ENCODE data around the gene MTR.
A peak's percentile ranks its signal among the peaks of the same experiment; 100 is the strongest.

MTR gene

GRCh38 chr1:236795757-236796667 is 920 bp downstream of the MTR start:
- DNase-seq (ENCODE audit: extremely low read depth, insufficient read length): no peak

GRCh38 chr1:236799001-236799400 is 3.9 kb downstream of the MTR start:
- Histone ChIP-seq H3K4me3 (replicated peaks; ENCODE audit: low read depth, low read length) (no peak overlapping the region), H3K36me3 (ENCODE audit: control insufficient read depth, insufficient read depth, low read length) (no peaks in the 10 kb centered on the region), H3K27me3 (replicated peaks; ENCODE audit: control insufficient read depth, insufficient read depth, low read length) (no peaks in the 10 kb centered on the region)
- DNase-seq (ENCODE audit: extremely low read depth, insufficient read length): no peak
- TF ChIP-seq CTCF (IDR thresholded peaks at IDR 0.05; ENCODE audit: insufficient read depth, low read length, poor library complexity, severe bottlenecking): no peak

More at GRCh38 chr1:236795757-236796667, 920 bp downstream of the MTR start:
- Histone ChIP-seq H3K27me3 (replicated peaks; ENCODE audit: control insufficient read depth, insufficient read depth, low read length) (no peaks in the 10 kb centered on the region), H3K36me3 (ENCODE audit: control insufficient read depth, insufficient read depth, low read length) (no peaks in the 10 kb centered on the region), H3K4me3 (replicated peaks; ENCODE audit: low read depth, low read length) (peak overlapping the region; percentile 89)
- no peak for TF ChIP-seq CTCF (IDR thresholded peaks at IDR 0.05; ENCODE audit: insufficient read depth, low read length, poor library complexity, severe bottlenecking)

- Histone ChIP-seq H3K27me3 (replicated peaks; ENCODE audit: control insufficient read depth, insufficient read depth, low read length) (no peaks in the 10 kb centered on the region), H3K36me3 (ENCODE audit: control insufficient read depth, insufficient read depth, low read length) (peaks cover under 1% of the 10 kb centered on the region; the same call in 1 of the 2 replicates), H3K4me3 (replicated peaks; ENCODE audit: low read depth, low read length) (no peak overlapping the region)
- DNase-seq (ENCODE audit: extremely low read depth, insufficient read length): no peak
- no peak for TF ChIP-seq CTCF (IDR thresholded peaks at IDR 0.05; ENCODE audit: insufficient read depth, low read length, poor library complexity, severe bottlenecking)
Observed at GRCh38 chr1:236800002-236800620, 5.0 kb downstream of the MTR start.

- no peak for DNase-seq (ENCODE audit: extremely low read depth, insufficient read length)
- TF ChIP-seq CTCF (IDR thresholded peaks at IDR 0.05; ENCODE audit: insufficient read depth, low read length, poor library complexity, severe bottlenecking): no peak
Observed at GRCh38 chr1:236800623-236801022, 5.5 kb downstream of the MTR start.

GRCh38 chr1:236802264-236802663 is 7.2 kb downstream of the MTR start:
- no peak for TF ChIP-seq CTCF (IDR thresholded peaks at IDR 0.05; ENCODE audit: insufficient read depth, low read length, poor library complexity, severe bottlenecking)
- Histone ChIP-seq H3K36me3 (ENCODE audit: control insufficient read depth, insufficient read depth, low read length) (peaks cover 2% of the 10 kb centered on the region), H3K27me3 (replicated peaks; ENCODE audit: control insufficient read depth, insufficient read depth, low read length) (no peaks in the 10 kb centered on the region), H3K4me3 (replicated peaks; ENCODE audit: low read depth, low read length) (no peak overlapping the region)
- DNase-seq (ENCODE audit: extremely low read depth, insufficient read length): no peak

More at GRCh38 chr1:236800623-236801022, 5.5 kb downstream of the MTR start:
- H3K4me3 ChIP-seq (replicated peaks; ENCODE audit: low read depth, low read length): no peak overlapping the region
- peaks cover 2% of the 10 kb centered on the region for H3K36me3 ChIP-seq (ENCODE audit: control insufficient read depth, insufficient read depth, low read length)
- H3K27me3 ChIP-seq (replicated peaks; ENCODE audit: control insufficient read depth, insufficient read depth, low read length): no peaks in the 10 kb centered on the region

Measured in GM06990 (cell line).